GM03348 (cell line): ENCODE data around the gene HIVEP3.
A peak's percentile ranks its signal among the peaks of the same experiment; 100 is the strongest.

Experiments
- DNase-seq: peaks from one replicate; pipeline ENCODE4 v3.0.0; 2012; ENCODE audit warnings: low spot score

The HIVEP3 gene

DNA sequence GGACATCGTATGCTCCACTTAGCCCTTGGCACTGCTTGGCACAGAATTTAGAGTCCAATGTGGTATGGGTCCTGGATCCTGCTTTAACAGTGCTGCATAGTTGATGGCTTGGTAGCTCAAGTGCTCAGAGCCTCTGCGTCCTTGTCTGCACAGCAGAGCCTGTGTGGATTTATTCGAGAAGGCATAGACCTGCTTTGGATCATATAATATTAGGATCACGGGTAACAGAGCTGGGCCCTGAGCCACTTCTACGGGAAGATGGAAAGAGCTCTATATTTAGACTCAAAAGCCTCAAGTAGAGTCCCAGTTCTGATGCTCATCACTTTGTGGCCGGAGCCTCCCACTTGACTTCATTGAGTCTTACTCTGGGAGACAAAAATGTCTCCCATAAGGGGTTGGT, 269.9 kb downstream of the HIVEP3 start:
- DNase-seq = no peak

DNA sequence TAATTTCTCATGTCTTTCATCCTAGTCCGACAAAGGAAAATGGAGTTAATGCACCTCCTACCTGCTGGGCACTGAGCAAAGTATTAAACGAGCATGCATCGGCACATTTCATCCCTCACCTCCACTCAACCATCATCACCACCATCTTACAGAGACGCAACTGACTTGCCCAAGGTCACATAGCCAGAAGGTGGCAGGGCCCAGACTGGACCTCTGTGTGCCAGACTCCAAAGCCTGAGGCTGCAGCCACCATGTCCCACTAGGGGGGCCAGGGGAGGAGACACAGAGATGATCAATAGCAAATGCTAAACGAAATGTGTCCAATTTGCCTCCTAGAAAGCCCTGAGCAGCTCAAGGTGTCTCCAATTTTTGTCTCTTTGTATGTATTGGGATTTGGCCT, 270.5 kb downstream of the HIVEP3 start:
- DNase-seq = no peak

DNA sequence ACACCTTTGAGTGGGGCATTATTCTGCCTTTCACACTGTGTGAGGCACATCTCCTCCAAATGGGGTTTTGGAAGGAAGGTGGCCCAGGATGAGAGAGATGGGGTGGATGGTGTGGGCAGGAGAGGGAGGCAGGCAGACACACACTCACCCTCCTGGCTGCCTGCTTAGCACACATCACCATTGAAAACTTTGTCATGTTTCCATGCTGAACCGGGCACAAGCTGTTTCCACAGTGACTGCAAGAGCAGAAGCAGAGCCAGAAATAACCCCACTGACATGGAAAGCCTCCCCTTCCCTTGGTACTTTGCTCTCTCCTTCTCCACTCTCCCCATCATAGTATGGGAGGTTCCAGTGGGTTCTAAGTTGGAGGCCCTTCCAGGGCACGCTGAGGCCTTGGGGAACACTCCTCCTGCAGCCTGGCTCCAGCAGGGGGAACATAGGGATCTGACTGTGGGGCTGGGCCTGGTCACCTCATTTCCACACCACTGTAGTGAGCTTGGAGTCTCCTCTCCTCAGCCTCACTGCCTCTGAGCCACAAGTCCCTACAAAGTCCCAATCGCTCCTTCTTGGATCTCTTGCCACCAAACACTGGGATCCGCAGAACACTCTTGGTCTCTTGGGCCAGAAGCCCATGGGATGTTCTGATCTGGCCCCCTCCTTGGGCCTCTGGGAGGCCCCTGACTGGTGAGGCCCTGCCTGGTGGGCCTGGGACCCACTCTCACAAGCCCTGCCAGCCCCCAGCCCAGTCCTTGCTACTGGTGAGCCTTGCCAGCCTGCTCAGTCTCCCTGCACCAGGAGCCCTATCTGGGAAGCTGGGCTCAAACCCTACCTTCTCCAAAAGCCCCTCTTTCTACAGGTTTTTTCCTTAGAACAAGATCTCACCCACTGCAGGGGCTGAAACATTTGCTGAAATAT, 271.2 kb downstream of the HIVEP3 start:
- no peak for DNase-seq

DNA sequence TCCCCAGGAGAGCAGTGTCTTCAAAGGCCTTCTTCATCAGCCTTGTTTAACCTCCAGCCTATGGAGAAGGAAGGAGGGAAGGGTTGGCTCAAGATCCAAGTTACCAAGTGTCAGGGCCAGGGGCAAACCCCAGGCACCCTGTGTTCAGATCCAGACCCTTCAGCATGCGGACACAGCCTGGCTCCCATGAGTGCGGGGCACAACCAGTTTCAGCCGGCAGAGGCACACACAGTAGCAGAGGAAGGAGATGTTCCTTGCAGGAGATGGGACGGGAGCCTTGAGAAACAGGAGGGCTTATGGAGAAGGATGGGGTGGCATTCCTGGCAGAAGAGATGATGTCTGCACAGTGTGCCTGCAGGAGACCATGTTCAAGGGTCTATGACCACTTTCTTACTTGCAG, 272.5 kb downstream of the HIVEP3 start:
- no peak for DNase-seq

DNA sequence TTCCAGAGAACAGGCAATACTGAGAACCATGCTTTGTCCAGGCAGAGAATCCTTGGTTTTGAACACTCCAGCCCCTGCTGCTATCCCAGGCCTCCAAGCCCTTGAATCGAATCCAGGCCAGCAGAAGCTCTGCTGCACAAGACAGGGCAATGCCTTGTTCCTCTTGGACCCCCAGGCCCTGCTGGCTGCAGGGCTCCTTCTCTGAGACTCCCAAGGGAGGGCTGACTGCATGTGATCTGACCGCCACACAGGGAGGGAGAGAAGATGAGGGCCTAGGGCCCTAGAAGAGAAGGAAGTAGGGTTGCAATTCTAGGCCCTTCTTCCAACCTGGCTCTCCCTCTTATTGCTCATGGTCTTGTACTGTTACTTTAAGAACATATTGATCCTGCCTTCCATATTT, 273.7 kb downstream of the HIVEP3 start:
- DNase-seq = no peak

DNA sequence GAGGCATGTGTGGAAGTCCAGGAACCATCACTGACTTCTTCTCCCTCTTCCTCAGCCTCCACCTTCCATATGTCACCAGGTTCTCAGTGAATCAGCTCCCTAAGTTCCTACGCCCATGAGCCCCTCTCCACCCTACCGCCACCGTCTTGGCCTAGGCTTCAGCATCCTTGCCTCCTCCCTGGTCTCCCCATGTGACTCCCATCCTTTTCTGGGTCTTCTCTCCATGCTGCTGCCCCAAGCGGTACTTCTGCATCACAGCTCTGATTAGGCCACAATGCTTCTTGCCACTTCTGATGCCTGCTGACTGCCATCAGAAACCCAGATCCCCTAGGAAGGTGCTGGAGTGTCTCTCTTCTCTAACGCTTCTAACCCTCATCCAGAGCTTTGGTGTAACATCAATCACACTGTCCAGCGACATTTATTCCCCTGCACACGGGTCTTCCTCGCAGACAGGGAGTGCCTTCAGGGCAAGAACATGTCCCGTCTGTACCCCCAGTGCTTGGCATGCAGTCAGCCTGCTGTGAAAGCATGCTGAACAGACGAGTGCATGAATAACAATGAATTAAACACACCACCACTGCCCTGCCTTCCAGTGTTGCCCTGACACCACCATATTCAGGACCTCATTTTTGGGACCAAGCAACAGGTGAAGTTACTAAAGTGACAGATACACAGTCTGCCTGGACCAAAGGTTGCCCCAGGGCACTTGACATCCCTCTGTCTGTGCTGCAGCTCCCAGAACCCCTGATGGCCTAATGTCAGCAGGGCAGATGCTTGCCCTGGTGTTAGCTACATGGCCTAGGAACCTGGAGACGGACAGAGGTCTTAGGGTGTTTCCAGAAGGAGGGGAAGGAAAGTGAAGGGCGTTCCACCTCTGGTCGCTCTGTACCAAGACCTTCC, 275.6 kb downstream of the HIVEP3 start:
- DNase-seq = no peak

DNA sequence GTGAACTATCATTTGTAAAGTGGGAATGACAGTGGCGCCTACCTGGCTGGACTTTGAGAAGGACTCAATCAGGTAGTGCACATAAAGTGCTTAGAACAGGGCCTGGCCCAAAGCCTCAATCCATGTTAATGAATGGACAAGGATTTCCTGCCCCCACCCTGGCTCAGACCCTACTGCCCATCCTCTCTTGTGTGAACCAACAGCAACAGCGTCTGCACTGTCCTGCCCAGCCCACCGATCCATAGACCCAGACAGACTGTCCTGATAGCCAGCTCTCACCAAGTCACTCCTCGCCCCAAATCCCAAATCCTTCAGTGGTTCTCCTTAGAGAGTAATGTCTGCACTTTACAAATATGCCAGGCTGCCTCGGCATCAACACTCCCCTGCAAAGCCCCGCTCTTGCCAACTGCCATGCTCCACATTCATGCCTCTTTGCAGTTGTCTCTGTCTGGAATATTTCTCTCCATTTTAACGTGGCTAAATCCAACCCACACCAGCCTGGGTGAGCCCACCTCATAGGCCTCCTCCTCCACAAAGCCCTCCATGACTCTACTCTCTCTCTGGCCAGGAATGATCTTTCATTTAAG, 276.7 kb downstream of the HIVEP3 start:
- DNase-seq = no peak

DNA sequence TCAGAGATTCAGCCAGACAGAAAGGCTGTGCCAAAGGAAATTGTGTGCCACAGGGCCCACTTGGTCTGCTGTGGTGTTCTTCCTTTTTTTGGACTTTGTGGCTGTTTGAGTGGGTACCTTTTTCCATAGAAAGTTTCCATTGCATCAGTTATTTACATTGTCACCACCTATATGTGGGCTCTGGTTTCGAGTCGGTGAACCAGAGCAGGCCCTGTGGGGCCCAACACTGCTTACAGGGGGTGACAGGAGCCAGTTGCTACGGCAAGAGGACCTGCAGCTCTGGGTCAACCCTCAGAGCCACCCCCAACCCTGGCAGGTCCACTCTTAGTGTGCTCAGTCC, 277.3 kb downstream of the HIVEP3 start:
- DNase-seq = no peak

DNA sequence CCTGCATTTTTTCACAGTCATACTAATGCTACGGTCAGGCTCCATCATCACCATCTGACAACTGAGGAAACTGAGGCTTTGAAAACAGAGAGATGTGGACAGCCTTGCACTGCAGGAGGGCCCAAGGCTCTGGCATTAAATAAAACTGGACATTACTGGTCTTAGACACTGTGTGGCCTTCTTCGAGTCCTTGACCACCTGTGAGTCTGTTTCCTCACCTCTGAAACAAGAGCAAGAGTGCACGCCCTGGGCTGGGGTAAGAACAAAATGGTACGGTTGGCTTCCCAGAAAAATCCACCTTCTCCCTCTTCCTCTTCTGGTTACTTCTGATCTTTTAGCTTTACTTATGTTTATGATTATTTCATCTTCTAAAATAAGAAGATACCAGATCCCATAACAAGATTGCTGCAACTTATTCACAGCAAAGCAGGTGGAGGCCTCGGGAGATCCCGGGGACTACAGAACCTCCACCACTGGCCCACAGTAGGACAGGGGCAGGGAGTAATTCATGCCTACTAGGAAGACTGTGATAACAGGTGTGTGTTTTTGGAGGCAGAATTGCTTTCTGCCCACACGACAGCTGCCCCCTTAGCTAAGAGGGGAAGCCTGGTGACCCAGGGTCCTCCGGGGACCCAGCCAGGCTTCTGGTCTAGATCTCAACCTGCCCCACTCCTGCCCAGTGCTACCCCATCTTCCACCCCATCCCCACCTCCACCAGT, 277.8 kb downstream of the HIVEP3 start:
- DNase-seq = no peak

DNA sequence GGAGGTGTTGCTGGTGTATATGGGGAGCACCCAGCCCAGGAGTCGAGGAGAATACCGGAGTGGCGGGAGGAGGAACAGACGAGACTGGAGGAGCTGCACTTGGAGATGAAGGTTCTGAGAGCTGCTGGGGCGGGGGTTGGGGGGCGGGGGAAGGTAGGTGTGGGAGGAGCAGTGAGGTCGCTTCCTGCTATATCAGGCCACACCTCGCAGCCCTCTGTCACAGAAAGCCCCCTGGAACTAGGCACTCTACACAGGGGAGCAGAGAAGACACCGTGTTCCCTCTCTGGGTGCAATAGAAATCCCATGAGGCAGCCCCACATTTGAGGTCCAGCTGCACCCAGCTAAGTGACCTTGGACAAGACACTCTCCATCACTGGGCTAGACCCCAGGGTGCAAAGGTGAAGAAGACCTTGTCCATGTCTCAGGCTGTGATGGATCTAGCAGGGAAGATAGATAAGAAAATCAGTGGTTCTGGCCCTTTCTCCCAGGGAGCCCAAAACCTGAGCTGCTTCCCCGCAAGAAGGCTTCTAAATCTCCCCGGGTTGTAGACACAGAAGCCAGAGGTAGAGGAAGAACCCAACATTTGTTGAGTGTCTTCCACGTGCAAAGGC, 278.5 kb downstream of the HIVEP3 start:
- DNase-seq = no peak

DNA sequence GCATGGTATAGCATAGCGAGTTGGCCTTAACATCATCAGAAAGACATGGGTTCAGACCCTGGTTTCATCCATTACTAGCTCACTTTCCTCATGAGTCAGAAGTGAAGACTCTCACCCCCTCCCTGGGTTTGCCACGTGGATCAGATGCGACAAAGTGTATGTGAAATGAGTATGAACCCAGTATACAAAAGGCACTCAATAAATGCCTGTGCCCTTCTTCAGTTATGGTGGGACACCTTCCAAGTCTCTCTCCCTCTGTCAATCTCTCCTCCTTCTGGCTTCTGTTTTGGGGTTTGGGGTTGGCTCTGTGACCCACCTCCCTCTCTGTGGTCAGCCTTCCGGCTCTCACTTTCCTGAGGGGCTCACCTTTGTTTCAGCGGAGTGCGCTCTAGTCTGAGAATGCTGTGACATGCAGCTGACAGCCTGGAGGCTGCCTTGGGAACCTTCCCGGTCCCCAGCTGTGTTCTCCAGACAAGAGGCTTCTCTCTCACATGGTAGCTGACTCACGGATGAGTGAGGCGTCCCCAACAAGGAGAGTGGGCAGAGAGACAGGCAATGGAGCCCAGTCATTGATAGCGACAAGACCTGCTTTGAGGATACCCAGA, 279.3 kb downstream of the HIVEP3 start:
- peak; percentile 83 for DNase-seq

DNA sequence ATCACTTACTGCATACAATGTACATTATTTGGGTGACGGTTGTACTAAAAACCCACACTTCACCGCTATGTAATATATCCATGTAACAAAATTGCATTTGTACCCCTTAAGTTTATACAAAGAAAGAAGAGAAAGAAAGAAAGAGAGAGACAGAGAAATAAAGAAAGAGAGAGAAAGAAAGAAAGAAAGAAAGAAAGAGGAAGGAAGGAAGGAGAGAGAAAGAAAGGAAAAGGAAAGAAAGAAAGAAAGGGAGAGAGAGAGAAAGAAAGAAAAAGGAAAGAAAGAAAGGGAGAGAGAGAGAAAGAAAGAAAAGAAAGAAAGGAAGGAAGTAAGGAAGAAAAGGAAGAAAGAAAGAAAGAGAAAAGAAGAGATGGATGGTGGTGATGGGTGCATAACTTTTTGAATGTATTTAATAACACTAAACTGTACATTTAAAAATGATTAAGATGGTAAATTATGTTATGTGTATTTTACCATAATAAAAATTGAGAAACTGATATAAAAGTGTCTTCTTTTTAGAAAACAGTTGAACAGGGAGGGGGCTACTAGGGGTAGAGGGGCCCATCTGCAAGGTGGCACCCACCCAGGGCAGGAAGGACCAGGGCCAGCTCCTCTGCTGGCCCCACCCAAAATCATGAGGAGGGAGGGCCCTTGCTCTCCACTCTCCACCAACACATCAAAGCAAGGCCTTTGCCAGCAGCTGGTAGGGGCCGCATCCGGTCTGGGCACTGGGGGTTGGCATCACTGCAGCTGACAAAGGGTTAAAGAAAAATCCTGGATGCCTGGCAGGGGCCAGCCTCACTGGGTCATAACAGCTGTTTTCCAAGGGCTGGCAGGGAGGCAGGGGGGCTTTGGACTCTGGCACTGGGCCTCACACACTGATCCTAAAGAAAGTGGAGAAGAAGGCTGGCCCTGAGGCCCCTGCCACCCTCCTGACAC, 280.4 kb downstream of the HIVEP3 start:
- DNase-seq = no peak

DNA sequence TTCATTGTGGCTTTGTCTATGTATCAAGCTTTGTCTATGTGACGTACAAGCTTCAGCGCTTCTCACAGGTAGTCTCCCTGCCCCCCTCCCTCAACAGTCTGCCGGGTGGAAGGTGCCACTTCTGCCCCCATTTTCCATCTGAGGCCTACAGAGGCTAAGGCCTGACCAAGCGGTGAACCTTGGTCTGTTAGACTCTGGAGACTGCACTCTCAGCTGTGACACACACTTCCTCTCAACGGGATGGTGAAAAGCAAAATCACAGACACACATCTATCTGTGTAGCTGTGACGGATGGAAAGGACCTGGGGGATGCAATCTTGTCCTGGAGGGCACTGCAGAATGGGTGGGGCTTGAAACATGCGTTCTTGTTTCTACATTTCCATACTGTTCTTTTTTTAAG, 281.4 kb downstream of the HIVEP3 start:
- no peak for DNase-seq

DNA sequence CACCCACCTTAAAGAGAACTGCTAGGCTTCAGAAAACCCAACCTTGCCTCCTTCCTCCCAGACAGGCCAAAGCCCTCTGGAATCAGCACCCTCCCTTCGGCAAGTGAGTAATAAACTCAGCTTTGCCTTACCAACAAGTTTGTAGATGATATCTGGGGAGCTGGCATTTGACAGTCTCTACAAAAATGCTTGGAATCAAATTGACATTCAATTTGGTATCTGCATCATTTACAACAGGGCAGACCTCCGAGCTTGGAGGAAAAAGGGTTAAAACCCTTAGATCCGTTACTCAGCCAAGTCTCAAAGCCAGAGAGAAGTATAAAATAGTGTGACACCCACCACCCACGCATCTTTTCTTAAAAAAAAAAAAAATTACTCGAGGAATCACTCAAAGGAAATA, 285.0 kb downstream of the HIVEP3 start:
- DNase-seq = no peak

DNA sequence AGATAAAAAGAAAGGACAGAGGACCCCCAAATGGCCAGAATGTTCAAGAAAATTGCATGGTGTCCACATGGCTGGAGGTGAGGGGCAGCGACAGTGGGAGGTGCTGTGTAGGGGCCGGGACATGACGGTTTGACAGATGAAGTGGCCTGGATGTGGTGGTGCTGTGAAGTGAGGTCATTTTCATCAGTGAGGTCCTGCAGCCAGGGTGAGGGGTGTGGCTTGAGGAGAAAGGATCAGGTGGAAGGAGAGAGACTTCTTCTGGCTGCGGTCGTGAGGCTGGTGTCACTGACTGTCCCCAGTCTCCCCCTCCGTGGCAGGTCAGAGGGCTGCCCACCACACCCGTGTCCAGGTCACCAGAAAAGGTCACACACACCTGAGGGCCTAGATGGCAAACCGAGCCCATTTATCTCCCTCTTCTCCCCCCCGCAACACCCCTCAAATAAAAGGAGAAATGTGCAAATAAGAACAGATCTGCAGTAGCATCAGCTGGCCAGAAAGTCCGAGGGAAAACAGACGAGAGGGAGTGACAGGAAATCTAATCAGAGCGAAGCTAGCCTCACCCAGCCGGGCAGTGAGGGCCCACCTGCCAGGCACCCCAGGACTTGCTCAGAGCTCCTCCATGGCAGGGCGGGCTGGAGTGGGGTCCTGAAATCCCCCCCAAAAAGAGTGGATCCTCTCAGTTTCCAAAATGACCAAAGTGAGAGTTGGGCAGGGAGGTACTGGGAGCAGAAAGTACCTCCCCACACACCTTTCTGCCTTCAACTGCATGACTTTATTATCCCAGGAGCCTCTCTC, 285.7 kb downstream of the HIVEP3 start:
- no peak for DNase-seq

DNA sequence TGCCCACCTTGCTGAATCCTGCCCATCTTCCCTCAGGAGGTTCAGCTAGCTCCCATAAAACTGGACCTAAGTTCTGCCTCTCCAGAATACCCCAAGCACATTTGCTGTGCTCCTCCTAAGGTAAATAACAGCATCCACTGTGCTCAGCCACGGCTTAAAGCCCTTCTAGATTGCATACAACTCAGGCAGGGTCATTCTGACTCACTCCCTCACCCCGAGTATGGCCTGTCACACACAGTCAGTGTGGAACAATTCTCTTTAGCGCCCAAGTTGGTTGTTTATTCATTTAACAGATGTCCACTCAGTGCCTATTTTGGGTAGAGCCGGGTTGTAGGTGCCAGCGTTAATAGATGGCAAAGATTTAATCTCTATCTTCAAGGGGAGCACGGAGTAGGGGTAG, 286.8 kb downstream of the HIVEP3 start:
- peak; percentile 71 for DNase-seq

DNA sequence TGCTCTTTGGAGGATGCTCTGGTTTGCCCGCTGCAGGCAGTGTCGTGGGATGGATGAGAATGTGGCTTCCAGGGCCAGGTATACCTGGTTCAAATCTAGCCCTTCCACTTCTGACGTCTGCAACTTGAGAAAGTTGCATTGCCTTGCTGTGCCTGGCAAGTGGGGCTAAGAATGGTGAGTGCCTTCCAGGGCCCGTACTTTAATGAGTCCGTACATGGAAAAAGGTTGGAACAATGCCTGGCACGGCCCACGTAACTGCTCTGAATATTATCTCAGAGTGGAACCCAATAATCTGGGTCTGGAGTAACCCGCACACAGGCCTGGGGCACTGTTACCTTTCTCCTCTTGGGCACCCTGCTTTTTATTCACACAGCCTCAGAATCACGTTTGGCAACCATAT, 287.6 kb downstream of the HIVEP3 start:
- DNase-seq = no peak

DNA sequence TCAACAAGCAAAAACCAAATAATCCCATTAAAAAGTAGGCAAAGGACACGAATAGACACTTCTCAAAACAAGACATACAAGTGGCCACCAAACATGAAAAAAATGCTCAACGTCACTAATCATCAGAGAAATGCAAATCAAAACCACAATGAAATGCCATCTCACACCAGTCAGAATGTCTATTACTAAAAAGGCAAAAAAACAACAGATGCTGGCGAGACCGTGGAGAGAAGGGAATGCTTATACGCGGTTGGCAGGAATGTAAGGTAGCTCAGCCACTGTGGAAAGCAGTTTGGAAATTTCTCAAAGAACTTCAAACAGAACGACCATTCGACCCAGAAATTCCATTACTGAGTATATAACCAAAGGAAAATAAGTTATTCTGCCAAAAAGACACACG, 289.2 kb downstream of the HIVEP3 start:
- peak; percentile 61 for DNase-seq

DNA sequence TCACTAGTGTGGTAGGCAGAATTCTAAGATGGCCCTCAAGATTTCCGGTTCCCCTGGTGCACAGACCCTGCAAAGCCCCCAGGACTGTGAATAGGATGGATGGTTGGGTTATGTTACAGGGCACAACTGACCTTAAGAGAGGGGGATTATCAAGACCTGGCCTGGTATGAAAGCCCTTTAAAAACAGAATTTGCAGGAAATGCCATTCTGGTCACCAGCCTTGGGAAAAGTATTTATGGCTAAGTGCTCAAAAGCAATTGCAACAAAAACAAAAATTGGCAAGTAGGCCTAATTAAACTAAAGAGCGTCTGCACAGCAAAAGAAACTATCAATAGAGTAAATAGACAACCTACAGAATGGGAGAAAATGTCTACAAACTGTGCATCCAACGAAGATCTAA, 289.6 kb downstream of the HIVEP3 start:
- no peak for DNase-seq
